H9 (cell line): ENCODE results near the gene RTF2. TPM values are rescaled to one million over a fixed set of nuclear protein-coding genes. Genes with fewer than 3 reads are reported as not detected.

Experiments
- DNase-seq: peaks from one replicate; pipeline ENCODE4 v3.0.0-alpha.2; 2017
- H2AFZ ChIP-seq: one replicate; pipeline ENCODE4 v1.6.1; 2013; ENCODE audit warnings: mild to moderate bottlenecking, low read length, control low read depth, moderate library complexity
- H2AK5ac ChIP-seq: 2 replicates; pipeline ENCODE4 v1.6.1; 2013; ENCODE audit warnings: low read length, control low read depth, mixed read lengths; ENCODE audit not compliant: insufficient read length
- H2BK120ac ChIP-seq: one replicate; pipeline ENCODE4 v1.6.1; 2013; ENCODE audit warnings: low read depth, mild to moderate bottlenecking, low read length, control low read depth, inconsistent platforms; ENCODE audit not compliant: poor library complexity, severe bottlenecking
- H2BK12ac ChIP-seq: 2 replicates; pipeline ENCODE4 v1.6.1; 2013; ENCODE audit warnings: low read length, control low read depth, mixed read lengths, low read depth; ENCODE audit not compliant: insufficient read length
- H2BK15ac ChIP-seq: 2 replicates; pipeline ENCODE4 v1.6.1; 2013; ENCODE audit warnings: low read depth, low read length, control low read depth
- H2BK20ac ChIP-seq: one replicate; pipeline ENCODE4 v1.6.1; 2013; ENCODE audit warnings: low read depth, mild to moderate bottlenecking, low read length, control low read depth, inconsistent platforms; ENCODE audit not compliant: poor library complexity, severe bottlenecking
- H2BK5ac ChIP-seq: 2 replicates; pipeline ENCODE4 v1.6.1; 2013; ENCODE audit warnings: low read length, control low read depth, mixed read lengths; ENCODE audit not compliant: insufficient read length
- H3K14ac ChIP-seq: 2 replicates; pipeline ENCODE4 v1.6.1; 2013; ENCODE audit warnings: low read length, control low read depth; ENCODE audit not compliant: insufficient read depth
- H3K18ac ChIP-seq: 2 replicates; pipeline ENCODE4 v1.6.1; 2013; ENCODE audit warnings: low read depth, mild to moderate bottlenecking, mixed read lengths, low read length, control low read depth; ENCODE audit not compliant: insufficient read length
- H3K23ac ChIP-seq: 2 replicates; pipeline ENCODE4 v1.6.1; 2013; ENCODE audit warnings: low read length, control low read depth, mixed read lengths, low read depth; ENCODE audit not compliant: insufficient read length
- H3K23me2 ChIP-seq: 2 replicates; pipeline ENCODE4 v1.6.1; 2013; ENCODE audit warnings: low read depth, mild to moderate bottlenecking, mixed read lengths, low read length, control low read depth; ENCODE audit not compliant: insufficient read length, poor library complexity, severe bottlenecking
- H3K27ac ChIP-seq: 2 replicates; pipeline ENCODE4 v1.5.1; 2013; ENCODE audit warnings: low read length, control low read depth, mixed read lengths, low read depth; ENCODE audit not compliant: insufficient read length
- H3K27me3 ChIP-seq: 2 replicates; pipeline ENCODE4 v1.6.1; 2013; ENCODE audit warnings: low read length, control low read depth, inconsistent platforms; ENCODE audit not compliant: insufficient read depth
- H3K4ac ChIP-seq: 2 replicates; pipeline ENCODE4 v1.6.1; 2013; ENCODE audit warnings: low read depth, mild to moderate bottlenecking, control low read depth, inconsistent platforms, low read length, moderate library complexity
- H3K4me1 ChIP-seq: 2 replicates; pipeline ENCODE4 v1.6.1; 2013; ENCODE audit warnings: low read length, control low read depth, inconsistent platforms; ENCODE audit not compliant: insufficient read depth
- H3K4me2 ChIP-seq: 2 replicates; pipeline ENCODE4 v1.6.1; 2013; ENCODE audit warnings: low read length, control low read depth, mixed read lengths; ENCODE audit not compliant: insufficient read length, insufficient read depth
- H3K56ac ChIP-seq: 2 replicates; pipeline ENCODE4 v1.6.1; 2013; ENCODE audit warnings: low read depth, mild to moderate bottlenecking, mixed read lengths, low read length, control low read depth; ENCODE audit not compliant: insufficient read length
- H3K79me1 ChIP-seq: 2 replicates; pipeline ENCODE4 v1.6.1; 2013; ENCODE audit warnings: low read depth, mild to moderate bottlenecking, moderate library complexity, low read length, control low read depth, inconsistent platforms; ENCODE audit not compliant: insufficient read depth, poor library complexity, severe bottlenecking
- H3K79me2 ChIP-seq: 2 replicates; pipeline ENCODE4 v1.6.1; 2013; ENCODE audit warnings: low read length, control low read depth, inconsistent platforms; ENCODE audit not compliant: insufficient read depth
- H3K9ac ChIP-seq: 2 replicates; pipeline ENCODE4 v1.6.1; 2013; ENCODE audit warnings: low read length, control low read depth, mixed read lengths; ENCODE audit not compliant: insufficient read length; ENCODE audit errors: extremely low read depth
- H3K9me3 ChIP-seq: one replicate; pipeline ENCODE4 v1.6.1; 2013; ENCODE audit warnings: low read depth, low read length, inconsistent platforms; ENCODE audit not compliant: control insufficient read depth
- H3T11ph ChIP-seq: one replicate; pipeline ENCODE4 v1.6.1; 2013; ENCODE audit warnings: mild to moderate bottlenecking, low read length, control low read depth, inconsistent platforms
- H4K20me1 ChIP-seq: one replicate; pipeline ENCODE4 v1.6.1; 2013; ENCODE audit not compliant: control insufficient read depth, insufficient read length, insufficient read depth
- H4K5ac ChIP-seq: 2 replicates; pipeline ENCODE4 v1.6.1; 2013; ENCODE audit warnings: low read depth, mild to moderate bottlenecking, mixed read lengths, low read length, control low read depth; ENCODE audit not compliant: insufficient read length
- H4K8ac ChIP-seq: replicated peaks from 2 replicates; pipeline ENCODE4 v1.6.1; 2013; ENCODE audit warnings: low read length, control low read depth, mixed read lengths, low read depth; ENCODE audit not compliant: insufficient read length
- H4K91ac ChIP-seq: 2 replicates; pipeline ENCODE4 v1.6.1; 2013; ENCODE audit warnings: low read depth, mild to moderate bottlenecking, moderate library complexity, mixed read lengths, low read length, control low read depth; ENCODE audit not compliant: insufficient read length
- H3K27ac Mint-ChIP-seq, 3 experiments: 2 replicates in 2 of 3; 3 replicates in 1 of 3; pipeline ENCODE4 v1.8.0; 2020 to 2021; ENCODE audit warnings: mixed read lengths in 3 of 3, mild to moderate bottlenecking in 1 of 3, moderate library complexity in 1 of 3
- H3K27me3 Mint-ChIP-seq: 2 replicates; pipeline ENCODE4 v1.8.0; 2021; ENCODE audit warnings: low read depth, mild to moderate bottlenecking, moderate library complexity, mixed read lengths
- H3K36me3 Mint-ChIP-seq, 3 experiments: 2 replicates in 2 of 3; 3 replicates in 1 of 3; pipeline ENCODE4 v1.8.0; 2020 to 2021; ENCODE audit warnings: low read depth in 3 of 3, mixed read lengths in 3 of 3; ENCODE audit not compliant: insufficient read depth in 1 of 3
- H3K4me1 Mint-ChIP-seq, 2 experiments: 2 replicates each; pipeline ENCODE4 v1.8.0; 2020; ENCODE audit warnings: mixed read lengths in 2 of 2
- H3K4me3 Mint-ChIP-seq, 2 experiments: 2 replicates in 1 of 2; 3 replicates in 1 of 2; pipeline ENCODE4 v1.8.0; 2020 to 2021; ENCODE audit warnings: mild to moderate bottlenecking in 2 of 2, mixed read lengths in 2 of 2, moderate library complexity in 1 of 2
- H3K9me3 Mint-ChIP-seq, 2 experiments: 2 replicates in 1 of 2; 3 replicates in 1 of 2; pipeline ENCODE4 v1.8.0; 2020; ENCODE audit warnings: mild to moderate bottlenecking in 2 of 2, mixed read lengths in 2 of 2, moderate library complexity in 1 of 2
- WGBS: extraction: QIAGEN DNeasy Blood & Tissue Kit; methylation state at CpG from one replicate; pipeline ENCODE4 v1.1.7; 2013; ENCODE audit warnings: missing lambda C conversion rate, low lambda C conversion rate, mixed read lengths; ENCODE audit not compliant: insufficient read length; ENCODE audit errors: extremely low coverage; 5-methylcytosine and 5-hydroxymethylcytosine counted together
- total RNA-seq: library from RNA; stranded (reverse); gene quantifications from 2 replicates; pipeline ENCODE4 v1.2.1, GENCODE V29; 2021
- TF ChIP-seq, protein P1 (sequence below): fragments of 200-600 bp; sonication (generic); conservative IDR thresholded peaks from 3 replicates; pipeline ENCODE4 v1.8.0; 2021; ENCODE audit warnings: antibody characterized with exemption, mild to moderate bottlenecking

RTF2 gene
- total RNA-seq, 1 experiment from 2014 or later, result 62.6 TPM

DNA sequence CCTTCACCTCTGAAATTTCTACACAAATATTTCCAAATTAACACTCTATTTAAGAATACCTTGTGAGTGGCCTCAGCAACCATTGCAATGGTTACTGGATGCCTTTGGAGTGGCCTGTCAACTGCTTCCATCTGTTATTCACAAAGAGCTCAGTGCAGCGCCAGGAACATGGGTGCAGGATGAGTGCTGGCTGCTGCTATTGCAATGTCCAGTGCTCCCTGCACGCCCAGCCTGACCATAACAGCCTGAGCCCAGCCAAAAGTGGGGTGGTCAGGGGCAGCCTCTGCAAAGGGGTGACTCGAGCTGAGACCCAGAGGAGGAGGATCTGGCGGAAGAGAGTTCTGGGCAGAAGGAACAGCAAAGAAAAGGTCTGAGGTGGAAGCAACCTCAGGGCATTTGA is 38.0 kb upstream of the RTF2 start:
- no peak overlapping the region for H4K91ac ChIP-seq
- no peak overlapping the region for H3K4ac ChIP-seq
- no peak overlapping the region for H2AFZ ChIP-seq
- no peaks in the 10 kb centered on the region for H3K79me2 ChIP-seq
- no peak overlapping the region for H3K27ac ChIP-seq
- peaks cover 2% of the 10 kb centered on the region; the same call in 1 of the 2 replicates for H3K27me3 ChIP-seq
- no peak overlapping the region for H3K18ac ChIP-seq
- no peak overlapping the region for H4K5ac ChIP-seq
- no peak overlapping the region for H2BK12ac ChIP-seq
- WGBS, result no CpG with 5 or more reads among the region's 4 CpGs
- no peak overlapping the region for H2BK5ac ChIP-seq
- no peak overlapping the region for H3K56ac ChIP-seq
- no peak overlapping the region for H2BK15ac ChIP-seq
- no peak overlapping the region for H2BK120ac ChIP-seq
- H2AK5ac ChIP-seq, result no peak overlapping the region
- H3K36me3 Mint-ChIP-seq, result no peaks in the 10 kb centered on the region
- H3K4me2 ChIP-seq, result no peak overlapping the region
- peaks cover 44% of the 10 kb centered on the region for H3K27me3 Mint-ChIP-seq
- H2BK20ac ChIP-seq, result no peak overlapping the region
- H3K9ac ChIP-seq, result no peak overlapping the region
- H3K14ac ChIP-seq, result no peak overlapping the region; the same call in 1 of the 2 replicates
- no peak overlapping the region for H3K27ac Mint-ChIP-seq
- H3T11ph ChIP-seq, result no peak overlapping the region
- TF ChIP-seq, protein P1, sequence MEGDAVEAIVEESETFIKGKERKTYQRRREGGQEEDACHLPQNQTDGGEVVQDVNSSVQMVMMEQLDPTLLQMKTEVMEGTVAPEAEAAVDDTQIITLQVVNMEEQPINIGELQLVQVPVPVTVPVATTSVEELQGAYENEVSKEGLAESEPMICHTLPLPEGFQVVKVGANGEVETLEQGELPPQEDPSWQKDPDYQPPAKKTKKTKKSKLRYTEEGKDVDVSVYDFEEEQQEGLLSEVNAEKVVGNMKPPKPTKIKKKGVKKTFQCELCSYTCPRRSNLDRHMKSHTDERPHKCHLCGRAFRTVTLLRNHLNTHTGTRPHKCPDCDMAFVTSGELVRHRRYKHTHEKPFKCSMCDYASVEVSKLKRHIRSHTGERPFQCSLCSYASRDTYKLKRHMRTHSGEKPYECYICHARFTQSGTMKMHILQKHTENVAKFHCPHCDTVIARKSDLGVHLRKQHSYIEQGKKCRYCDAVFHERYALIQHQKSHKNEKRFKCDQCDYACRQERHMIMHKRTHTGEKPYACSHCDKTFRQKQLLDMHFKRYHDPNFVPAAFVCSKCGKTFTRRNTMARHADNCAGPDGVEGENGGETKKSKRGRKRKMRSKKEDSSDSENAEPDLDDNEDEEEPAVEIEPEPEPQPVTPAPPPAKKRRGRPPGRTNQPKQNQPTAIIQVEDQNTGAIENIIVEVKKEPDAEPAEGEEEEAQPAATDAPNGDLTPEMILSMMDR, result no peak
- no peak overlapping the region for H4K8ac ChIP-seq
- no peaks in the 10 kb centered on the region for H3K23me2 ChIP-seq
- DNase-seq, result no peak
- H3K79me1 ChIP-seq, result no peaks in the 10 kb centered on the region
- H3K4me1 ChIP-seq, result no peaks in the 10 kb centered on the region
- no peak overlapping the region for H3K23ac ChIP-seq
- H4K20me1 ChIP-seq, result no peaks in the 10 kb centered on the region
- no peaks in the 10 kb centered on the region for H3K4me1 Mint-ChIP-seq
- no peak overlapping the region for H3K4me3 Mint-ChIP-seq
- H3K9me3 ChIP-seq, result no peaks in the 10 kb centered on the region
- H3K9me3 Mint-ChIP-seq, result no peaks in the 10 kb centered on the region
